GM19240 (cell line): ENCODE measurements around the gene RNU1-4.
"Not testable (repeated sequence)": the region's sequence is repeated elsewhere in the genome, so short reads cannot be mapped to it uniquely, and the experiment has no call there.

ENCODE experiments used
- DNase-seq: peaks from one replicate; pipeline ENCODE4 v3.0.0; 2011; ENCODE audit warnings: low spot score; ENCODE audit not compliant: insufficient read length

Gene RNU1-4

DNA sequence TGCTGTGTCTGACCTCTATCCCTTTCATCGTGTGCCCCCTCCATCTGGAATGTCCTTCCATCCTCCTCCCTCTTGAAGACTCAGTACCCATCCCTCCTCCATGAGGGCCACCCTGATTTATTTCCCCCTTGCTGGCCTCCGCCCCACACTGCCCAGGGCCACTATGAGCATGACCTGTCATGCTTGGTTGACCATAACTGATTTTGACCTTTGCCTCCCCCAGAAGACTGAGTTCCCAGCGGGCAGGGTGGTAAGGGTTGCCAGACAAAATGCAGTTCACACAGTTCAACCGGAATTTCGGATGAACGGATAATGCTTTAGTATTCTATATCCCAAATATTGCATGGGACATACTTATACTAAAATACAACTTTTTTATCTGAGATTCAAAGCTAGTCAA, 31.6 kb upstream of the RNU1-4 start:
- DNase-seq, result not testable (repeated sequence)

DNA sequence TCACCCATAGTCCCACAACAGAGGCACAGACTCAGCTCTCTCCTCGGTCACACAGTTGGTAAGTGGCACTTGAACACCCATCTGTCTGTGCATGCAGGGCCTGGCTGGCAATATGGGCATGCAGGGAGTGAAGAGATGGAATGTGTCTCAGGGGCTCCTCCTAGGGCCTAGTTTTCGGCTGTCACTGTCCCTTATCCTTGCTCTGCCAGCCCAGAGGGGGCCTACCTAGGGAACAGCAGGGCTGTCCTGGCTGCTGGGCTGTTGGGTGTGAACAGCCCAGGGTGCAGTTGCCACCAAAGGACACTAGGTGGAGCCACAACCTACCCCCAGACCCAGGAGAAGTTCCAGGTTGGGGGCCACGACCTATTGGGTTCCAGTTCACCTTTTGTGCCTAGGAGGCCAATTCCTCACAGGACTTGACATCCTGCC, 30.6 kb upstream of the RNU1-4 start:
- not testable (repeated sequence) for DNase-seq

DNA sequence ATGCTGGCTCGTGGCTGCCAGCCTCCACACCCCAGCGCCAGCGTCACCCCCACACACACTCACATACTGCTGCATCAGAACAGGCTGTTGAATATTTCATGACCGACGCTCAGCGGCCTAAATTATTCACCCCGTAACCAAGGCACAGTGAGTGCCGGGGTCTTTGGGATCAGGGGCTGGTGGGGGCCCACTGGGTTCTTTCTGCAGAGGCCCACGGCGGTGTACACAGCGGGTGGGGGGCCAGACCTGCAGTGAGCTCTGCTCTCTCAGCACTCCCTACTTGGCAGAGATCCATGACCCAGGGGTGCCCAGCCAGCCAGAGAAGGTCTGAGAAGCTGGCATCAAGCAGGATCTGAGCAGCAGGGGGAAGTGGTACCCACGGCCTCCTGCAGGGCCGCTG, 29.7 kb upstream of the RNU1-4 start:
- DNase-seq, result not testable (repeated sequence)

DNA sequence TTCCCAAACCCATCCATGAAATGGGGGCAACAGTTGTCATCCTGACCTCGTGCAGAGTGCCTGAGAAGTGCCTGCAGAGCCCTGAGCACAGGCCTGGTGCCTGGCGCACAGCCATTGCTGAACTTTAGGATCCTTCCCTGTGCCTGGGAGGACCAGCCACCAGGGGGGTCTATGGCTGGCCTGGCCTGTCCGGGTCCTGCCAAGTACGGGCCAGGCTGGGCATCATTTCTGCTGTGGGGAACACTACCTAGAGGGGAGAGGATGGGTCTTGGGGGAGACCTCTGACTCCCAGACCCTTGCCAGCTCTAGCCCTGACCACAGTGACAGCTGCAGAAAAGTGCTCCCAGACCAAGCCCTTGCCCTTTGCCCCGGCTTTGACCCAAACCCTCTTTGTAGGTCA, 28.2 kb upstream of the RNU1-4 start:
- not testable (repeated sequence) for DNase-seq

DNA sequence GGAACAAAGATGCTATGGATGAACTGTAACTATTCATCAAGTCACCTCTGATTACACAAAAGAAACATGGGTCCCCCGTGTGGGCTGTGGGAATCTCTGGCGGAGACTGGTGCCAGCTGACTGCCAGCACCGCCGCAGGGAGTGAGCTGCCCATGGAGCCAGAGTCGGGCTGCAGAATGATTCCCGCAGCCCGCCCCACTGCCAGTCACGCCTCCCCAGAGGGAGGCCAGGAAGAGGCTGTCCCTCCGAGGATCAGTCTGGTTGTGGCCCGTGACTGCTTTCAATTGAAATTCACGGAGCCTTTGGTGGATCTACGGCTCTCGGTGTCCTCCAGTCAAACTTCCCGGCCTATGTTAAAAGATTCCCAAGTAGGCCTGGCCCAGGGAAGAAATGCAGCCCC, 27.7 kb upstream of the RNU1-4 start:
- not testable (repeated sequence) for DNase-seq

DNA sequence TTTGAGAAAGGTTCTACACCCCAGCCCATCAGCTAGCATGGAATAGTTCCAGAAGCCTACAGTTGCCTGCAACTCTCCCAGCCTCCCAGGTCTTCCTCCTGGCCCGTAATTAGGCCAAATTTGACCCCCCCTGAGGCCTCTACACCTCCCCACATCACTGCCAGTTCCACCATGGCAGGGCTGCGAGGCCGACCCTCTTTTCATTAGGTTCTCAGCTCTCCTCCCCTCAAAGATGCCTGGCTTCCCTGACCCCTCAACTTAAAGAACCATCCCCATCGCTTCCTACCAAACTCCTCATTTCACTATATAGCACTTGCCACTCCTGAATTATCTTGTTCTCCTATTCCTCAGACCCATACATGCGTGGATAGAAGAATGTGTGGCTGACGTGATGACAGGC, 27.3 kb upstream of the RNU1-4 start:
- not testable (repeated sequence) for DNase-seq

DNA sequence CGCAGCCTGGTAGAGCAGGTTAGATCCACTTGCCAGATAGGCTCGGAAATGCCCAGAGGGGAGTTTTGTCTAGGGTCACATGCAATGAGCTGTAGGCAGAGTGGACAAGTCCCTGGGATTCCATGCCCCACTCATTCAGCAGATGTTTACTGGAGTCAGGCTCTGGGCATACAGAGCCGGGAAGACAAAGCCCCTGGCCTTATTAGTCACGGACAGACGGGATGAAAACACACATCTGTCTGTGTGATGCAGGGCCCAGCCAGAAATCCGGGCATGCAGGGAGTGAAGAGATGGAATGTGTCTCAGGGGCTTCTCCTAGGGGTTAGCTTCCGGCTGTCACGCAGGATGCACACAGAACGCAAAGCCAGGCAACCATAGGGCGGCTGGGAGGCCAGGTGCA, 26.8 kb upstream of the RNU1-4 start:
- not testable (repeated sequence) for DNase-seq

DNA sequence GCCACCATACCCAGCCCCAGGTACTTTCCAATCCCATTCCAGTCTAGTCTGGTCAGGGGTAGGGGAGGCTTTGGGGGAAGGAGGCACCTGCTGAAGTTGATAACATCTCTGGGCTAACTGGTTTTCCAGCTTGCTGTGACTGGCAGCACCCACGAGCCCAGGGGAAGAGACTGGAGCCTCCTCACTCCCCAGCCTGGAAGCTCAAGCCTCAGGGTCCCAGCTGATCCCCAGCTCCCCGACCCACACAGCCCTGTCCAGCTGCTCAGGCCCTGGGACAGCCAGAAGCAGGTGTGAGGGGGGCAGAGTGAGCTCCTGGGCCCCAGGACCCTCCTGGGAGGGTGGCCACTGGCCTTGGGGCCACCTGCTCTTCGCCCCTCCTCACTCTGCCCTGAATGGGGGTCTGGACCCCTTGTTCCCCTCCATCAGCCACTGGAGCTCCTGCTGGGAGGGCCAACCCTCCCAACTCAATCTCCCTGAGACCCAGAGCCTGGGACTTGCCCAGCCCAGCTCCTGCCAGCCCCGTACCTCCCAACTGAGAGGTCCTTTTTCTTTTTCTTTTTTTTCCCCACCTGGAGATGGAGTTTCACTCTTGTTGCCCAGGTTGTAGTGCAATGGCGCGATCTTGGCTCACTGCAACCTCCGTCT, 23.5 kb upstream of the RNU1-4 start:
- DNase-seq, result no peak

DNA sequence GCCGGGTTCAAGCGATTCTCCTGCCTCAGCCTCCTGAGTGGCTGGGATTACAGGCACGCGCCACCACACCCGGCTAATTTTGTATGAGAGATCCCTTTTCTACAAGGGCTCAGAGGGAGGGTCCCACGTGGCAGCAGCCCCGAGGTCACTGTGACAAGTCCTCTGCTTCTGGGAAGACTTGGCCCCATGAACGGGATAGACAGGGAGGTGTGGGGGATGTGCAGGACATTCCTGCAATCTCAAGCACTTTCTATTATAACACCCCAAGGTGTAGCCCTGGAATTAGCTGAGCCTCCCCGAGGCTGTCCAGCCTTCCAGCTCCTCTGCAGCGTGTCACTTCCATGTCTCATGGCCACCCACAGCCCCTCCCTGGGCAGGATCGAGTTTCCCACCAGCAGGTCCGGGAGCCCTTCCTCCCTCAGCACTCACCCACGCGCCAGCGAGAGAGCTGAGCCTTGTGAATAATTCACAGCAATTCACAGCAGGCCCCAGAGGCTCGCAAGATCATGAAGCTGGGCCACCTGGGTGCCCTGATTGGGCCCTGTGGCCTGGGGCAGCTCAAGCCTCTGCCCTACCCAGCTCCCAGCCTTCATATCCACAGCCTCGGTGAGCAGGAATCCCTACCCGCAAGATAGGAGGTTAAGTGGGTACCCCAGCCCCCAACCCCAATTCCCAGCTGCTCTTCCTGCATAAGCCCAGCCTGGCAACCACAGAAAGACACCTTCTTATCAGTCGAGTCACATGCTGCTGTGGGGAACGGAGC, 22.8 kb upstream of the RNU1-4 start:
- no peak for DNase-seq

DNA sequence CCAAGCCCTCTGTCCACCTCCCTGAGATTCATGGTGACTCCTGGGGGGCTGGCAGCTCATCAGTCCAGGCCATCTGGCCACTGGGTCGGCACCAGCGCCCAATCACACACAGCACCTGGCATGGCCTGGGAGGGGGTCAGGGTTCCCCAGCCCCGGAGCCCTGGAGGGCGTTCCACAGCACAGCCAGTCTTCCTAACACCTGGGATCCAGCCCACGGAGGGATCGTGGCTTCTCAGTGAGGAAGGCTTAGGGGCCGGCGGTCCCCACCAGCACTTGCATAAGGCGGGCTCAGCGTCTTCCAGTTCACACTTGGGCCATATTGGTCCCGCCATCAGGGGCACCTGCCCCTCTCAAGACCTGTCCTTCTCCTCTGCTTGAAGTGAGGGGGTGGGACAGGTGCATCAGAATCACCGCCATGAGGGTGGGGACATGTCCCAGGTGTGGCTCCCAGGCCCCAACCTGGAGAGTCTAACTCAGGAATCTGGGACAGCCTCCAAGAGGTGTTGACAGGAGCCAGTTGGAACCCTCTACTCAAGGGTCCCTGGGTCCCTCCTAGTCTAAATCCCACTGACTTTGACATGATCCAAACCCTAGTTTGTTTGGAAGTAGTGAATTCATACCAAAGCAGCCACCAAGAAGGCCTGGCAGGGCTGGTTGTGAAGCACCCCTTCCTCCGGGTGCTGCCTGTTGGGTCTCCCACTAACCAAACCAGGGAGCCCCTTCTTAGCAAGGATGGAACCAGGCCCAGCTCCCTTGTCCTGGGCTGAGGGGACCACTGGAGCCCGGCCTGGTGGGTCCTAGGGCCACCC, 22.0 kb upstream of the RNU1-4 start:
- not testable (repeated sequence) for DNase-seq

DNA sequence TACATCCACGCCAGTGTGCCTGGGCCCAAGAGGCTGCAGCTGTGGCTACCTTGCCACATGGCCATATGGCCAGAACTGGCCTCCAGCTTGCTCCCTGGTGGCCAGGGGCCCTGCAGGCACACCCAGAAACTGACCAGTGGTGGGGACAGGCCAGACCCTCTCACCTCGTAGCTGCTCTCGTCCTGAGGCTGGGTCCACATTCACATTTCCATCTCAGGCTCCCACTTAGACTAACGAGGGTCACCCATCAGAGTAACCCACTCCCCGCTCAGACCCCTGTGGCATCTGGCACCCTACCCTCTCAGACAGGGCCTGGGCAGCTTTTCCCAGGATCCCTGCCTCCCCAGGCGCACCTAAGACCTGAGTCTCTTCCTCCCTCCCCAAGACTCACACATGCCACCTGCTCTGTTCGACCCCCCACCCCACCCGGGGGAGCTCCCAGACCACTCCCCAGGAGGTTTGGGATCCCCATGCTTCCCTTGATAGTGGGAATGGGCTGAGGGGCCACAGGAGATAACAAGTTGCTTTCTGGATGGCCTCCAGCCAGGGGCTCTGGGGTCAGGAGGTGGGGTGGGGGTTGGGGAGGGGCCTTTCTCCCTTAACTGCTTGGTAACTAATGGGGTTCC, 21.3 kb upstream of the RNU1-4 start:
- DNase-seq, result no peak

DNA sequence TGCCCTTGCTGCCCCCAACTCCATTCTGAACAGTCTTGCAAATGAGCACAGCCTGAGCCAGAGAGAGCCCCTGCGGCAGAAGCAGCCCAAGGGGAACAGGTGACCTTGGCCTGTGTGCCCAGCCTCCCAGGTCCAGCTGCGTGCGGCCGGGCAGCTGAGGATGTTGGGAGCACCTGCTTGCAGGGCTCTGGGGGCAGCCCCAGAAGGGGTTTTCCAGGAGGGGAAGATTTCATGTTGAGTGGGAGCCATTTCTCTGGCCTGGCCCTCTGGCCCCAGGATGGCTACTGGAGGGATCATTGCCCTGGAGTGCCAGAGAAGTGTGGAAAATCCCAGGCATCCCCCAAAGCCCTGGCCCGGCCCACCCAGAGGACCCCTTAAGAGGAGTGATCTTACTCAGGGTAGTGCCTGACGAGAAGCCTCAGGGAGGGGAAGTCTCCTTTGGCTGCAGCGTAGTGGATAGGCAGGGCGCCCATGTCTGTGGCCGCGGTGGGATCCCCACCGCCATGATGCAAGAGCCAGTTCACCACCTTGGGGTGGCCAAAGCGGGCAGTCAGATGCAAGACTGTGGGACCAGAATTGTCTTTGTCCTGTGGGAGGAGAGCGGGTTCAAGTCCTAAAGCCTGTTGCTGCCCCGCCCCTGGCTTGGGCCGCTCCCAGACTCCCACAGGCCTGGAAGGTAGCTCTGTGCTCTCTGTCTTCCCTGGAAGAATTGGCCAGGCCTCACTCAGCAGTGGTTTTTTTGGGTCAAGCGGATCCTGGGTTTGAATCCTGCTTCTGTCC, 20.6 kb upstream of the RNU1-4 start:
- no peak for DNase-seq

DNA sequence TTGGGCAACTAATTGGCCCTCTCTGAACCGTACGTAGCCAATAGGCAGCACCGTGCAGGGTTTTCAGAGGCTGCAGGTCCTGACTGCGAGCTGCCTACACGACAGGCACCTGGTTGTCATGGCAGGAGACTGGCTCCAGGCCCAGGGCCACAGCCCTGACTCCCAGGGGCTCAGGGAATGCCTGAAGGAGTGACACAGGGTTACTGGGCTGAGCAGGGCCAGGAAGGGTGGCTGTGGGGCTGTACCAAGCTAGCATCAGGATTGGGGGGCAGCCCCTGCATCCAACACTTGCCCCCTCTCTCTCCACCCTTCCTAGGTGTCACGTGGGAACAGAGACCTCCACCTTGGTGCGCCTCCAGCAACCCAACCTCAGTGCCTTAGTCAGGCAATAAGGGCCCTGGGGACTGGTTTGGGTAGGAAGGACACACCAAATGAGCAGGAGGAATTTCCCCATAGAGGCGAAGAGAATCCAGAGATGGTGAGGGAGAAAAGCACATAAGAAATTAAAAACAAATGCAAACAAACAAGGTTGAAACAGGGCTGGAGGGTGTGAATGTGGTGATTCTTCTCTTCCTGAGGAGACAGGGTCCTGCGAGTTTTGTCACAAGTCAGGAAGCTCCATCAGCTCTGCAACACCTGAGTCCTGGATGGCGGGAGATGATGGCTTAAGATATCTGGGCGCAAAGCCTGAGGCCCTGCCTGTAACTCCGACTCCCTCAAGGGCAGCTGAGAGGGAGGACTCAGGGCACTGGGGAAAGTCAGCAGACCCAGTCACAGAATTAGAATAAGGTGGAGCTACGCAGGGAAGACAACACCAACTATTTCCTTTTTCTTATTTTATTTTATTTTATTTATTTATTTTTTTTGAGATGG, 19.7 kb upstream of the RNU1-4 start:
- no peak for DNase-seq

DNA sequence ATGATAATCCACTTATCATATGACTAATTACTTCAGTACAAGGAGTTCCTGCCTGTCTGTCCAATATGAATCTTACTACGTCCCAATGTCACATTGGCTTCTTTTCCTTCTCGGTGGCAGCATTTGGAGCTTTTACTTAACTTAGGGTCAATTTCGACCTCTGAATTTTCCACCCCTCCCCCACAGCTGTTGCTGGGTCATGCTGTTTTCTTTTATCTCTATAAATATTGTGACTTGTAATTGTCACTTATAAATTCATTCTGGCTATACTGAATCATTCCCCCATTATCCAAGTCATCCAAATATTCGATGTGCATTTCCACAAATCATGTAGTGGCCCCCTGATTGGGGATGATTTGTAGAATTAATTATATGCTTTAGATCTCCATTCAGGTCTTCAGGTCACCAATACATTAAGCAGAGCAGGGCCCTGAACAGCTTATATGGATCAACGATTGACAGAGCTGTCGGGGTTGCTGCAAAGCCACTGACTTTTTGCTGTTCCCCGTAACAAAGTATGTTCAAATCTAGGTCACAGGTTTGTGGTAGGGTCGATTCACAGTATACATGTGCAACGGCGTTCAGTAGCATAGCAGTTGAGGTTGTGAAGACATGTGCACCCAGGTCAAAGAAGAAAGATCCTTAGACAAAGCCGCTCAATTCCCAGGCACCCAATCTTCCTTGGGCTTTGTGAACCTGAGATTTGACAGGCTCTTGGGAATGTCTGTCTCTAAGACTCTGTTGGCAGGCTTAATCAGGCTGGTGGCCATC, 18.3 kb upstream of the RNU1-4 start:
- no peak for DNase-seq

DNA sequence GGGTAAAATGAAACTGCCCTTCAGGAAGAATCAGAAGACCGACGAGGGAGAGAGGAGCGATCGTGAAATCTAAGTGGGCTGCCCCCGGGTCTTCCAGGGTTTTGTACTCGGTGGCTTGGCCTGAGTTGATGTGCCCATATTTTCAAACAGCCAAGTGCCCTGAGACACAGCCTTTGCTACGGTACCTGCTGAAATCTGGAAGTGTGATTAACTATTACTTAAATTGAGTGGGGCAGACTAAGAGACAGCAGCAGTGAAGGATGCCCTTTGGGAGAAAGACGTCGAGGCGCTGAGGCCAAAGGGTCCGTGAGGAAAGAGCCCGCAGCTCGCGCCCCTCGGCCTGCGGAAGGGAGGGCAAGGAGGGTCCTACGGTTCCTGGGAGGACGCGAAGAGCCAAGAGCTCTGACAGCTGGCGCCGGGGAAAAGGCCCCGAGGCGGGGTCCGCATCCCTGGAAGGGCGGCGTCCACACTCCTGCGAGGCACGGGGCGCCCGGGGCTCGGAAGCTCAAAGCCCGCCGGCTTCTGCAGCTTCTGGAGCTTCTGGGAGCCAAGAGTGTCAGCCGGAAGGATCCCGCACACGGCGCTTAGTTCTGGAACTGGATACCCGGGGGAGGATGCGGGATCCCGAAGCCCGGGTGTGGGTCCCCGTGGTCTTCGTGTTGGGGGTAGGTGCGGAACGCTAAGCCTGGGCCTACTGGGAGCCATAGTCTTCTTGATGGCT, 15.4 kb upstream of the RNU1-4 start:
- no peak for DNase-seq

DNA sequence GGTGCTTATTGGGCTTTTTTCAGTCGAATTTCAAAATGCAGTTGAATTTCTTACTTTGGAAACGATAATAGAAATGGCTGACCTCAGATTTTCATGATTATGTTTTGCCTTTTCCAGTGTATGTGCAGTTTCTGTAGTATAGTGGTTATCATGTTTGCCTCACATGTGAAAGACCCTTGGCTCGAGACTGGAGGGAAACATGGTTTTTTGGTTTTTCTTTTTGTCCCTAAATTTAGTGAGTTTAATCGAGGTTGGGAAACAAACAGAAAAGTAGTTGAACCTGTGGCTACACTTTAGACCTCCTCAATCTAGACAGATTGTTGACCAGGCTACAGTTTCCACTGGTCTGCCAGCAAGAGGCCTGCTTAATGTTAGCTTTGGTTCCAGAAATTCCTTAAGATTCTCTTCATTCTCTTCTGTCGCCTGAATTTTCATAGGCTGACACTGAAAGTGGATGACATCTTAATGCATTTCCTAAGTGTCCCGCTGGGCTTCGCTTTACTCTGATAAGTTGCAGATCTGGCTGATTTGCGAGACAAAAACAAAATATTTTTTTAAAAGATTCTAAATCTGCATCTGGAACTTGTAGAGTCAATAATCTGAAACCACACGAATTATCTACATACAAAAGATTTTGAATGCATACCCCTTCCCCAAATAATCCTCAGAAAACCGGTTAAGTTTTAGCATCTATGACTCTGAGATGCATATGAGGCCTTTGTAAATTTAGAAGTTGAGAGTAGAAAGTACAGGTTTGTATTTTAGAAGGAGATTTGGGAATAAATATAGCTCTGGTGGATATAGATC, 14.7 kb upstream of the RNU1-4 start:
- not testable (repeated sequence) for DNase-seq

DNA sequence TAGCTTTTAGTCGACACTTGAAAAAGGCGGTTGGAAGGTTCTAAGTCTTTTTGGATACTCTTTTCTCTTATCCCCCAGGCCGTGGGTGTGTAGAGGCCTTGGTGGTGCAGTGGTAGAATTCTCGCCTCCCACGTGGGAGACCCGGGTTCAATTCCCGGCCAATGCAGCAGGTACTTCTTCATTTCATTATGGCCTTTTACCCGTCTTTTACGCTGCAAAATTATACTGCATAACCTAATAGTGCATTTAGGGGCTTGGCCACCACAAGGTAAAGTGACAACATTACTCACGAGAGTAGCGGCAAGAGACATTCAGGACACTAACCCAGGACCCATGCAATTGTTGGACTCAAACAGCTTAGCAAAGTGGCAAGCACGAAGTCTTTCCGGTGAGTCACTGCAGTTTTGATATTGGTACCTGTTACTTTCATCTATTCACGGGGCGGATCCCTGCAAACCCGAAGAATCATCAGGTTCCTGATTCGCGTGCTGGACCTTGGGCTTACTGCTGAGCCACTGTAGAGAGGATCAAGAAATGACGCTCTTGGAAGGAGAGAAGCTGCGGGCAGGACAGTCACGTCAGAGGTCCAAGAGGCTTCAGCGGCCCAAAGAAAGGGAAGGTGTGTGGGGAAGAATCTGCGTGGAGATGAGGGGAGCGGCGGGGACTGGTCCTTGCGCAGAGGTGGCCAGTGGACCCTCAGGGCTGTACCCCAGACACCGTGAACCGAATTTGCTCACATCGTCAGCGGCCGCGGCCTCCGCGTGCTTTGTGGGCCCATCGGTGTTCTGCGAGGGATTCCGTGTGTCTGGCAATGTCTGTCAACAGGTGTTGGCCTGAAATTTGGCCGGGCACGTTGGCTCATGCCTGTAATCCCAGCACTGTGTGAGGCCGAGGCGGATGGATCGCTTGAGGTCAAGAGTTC, 12.9 kb upstream of the RNU1-4 start:
- no peak for DNase-seq
